HCT116 (cell line): ENCODE results near the gene CYBA. TPM values are rescaled to one million over a fixed set of nuclear protein-coding genes. Genes with fewer than 3 reads are reported as not detected.

ENCODE experiments used
- ATAC-seq: fragments of 200-7000 bp; cut with Tn5 transposase; 2 replicates; pipeline ENCODE4 v1.9.1; 2020; ENCODE audit warnings: mild to moderate bottlenecking, moderate library complexity
- BruUV-seq: library from RNA; stranded (reverse); fragments of 400-500 nt; replicated peaks from 2 replicates; lab custom pipeline; 2021; lab: Mats Ljungman, UMichigan
- CTCF ChIA-PET: fragments of 300-600 bp; sonication (Branson Sonifier 250); formaldehyde crosslinking; loops from one replicate; lab custom pipeline; 2021; ENCODE audit warnings: antibody characterized with exemption; lab: Charles Lee
- POLR2A ChIA-PET: fragments of 300-600, 350-600 bp; sonication (Branson Sonifier 250); formaldehyde crosslinking; loops from one replicate; lab custom pipeline; 2021; ENCODE audit warnings: antibody characterized with exemption; lab: Charles Lee
- RAD21 ChIA-PET, 2 experiments: fragments of 300-600 bp; sonication (Branson Sonifier 250); formaldehyde crosslinking; loops; one replicate each; lab custom pipeline; 2023; ENCODE audit warnings: low total read pairs in 2 of 2; ENCODE audit not compliant: uncharacterized antibody in 2 of 2, unreplicated experiment in 2 of 2, low non-redundant PET in 1 of 2; lab: Charles Lee
- DNase-seq: peaks from one replicate; pipeline ENCODE4 v3.0.0-alpha.2; 2010; ENCODE audit warnings: low read depth, low spot score
- H2AFZ ChIP-seq: fragments of 200-600 bp; shearing (Covaris generic), sonication (generic); 2 replicates; pipeline ENCODE4 v1.6.1; 2017; ENCODE audit warnings: low read depth, mixed run types, mixed read lengths, antibody characterized with exemption, low read length; ENCODE audit not compliant: poor library complexity, severe bottlenecking
- H3K27ac ChIP-seq: 2 replicates; pipeline ENCODE4 v1.5.1; 2012; ENCODE audit warnings: low read depth, low read length
- H3K27me3 ChIP-seq: fragments of 200-600 bp; sonication (generic); 2 replicates; pipeline ENCODE4 v1.6.1; 2016; ENCODE audit warnings: mixed run types, low read length, mixed read lengths; ENCODE audit not compliant: insufficient read depth
- H3K36me3 ChIP-seq, 2 experiments: fragments of 200-500 bp in 1 of 2; fragments of 200-600 bp in 1 of 2; sonication (Bioruptor generic) in 1 of 2; sonication (generic) in 1 of 2; 2 replicates each; pipeline versions ENCODE4 v1.5.1 to v1.6.1; 2014 to 2016; ENCODE audit warnings: low read length in 2 of 2, inconsistent platforms in 1 of 2, mixed read lengths in 1 of 2, mixed run types in 1 of 2; ENCODE audit not compliant: insufficient read depth in 2 of 2, control insufficient read depth in 1 of 2
- H3K4me1 ChIP-seq, 2 experiments: fragments of 200-600 bp in 1 of 2; sonication (generic) in 1 of 2; 2 replicates each; pipeline versions ENCODE4 v1.5.1 to v1.6.1; 2012 to 2017; ENCODE audit warnings: low read length in 2 of 2, inconsistent platforms in 1 of 2, mild to moderate bottlenecking in 1 of 2, mixed read lengths in 1 of 2, mixed run types in 1 of 2, moderate library complexity in 1 of 2; ENCODE audit not compliant: insufficient read depth in 2 of 2, control insufficient read depth in 1 of 2
- H3K4me2 ChIP-seq: fragments of 200-600 bp; sonication (generic); 2 replicates; pipeline ENCODE4 v1.6.1; 2017; ENCODE audit warnings: mixed run types, low read length, mixed read lengths
- H3K4me3 ChIP-seq, 2 experiments: fragments of 200-600 bp in 1 of 2; sonication (generic) in 1 of 2; replicated peaks in 1 of 2; 2 replicates each; pipeline ENCODE4 v1.5.1; 2011 to 2016; ENCODE audit warnings: low read length in 2 of 2, control low read depth in 1 of 2, low read depth in 1 of 2, mild to moderate bottlenecking in 1 of 2, mixed read lengths in 1 of 2, mixed run types in 1 of 2
- H3K79me2 ChIP-seq: fragments of 200-600 bp; sonication (generic); 2 replicates; pipeline ENCODE4 v1.6.1; 2017; ENCODE audit warnings: mild to moderate bottlenecking, mixed run types, low read length, moderate library complexity, mixed read lengths; ENCODE audit not compliant: insufficient read depth
- H3K9ac ChIP-seq: fragments of 200-600 bp; sonication (generic); 2 replicates; pipeline ENCODE4 v1.6.1; 2016; ENCODE audit warnings: low read length, mixed read lengths
- H3K9me2 ChIP-seq: fragments of 200-600 bp; sonication (generic), shearing (Covaris generic); 2 replicates; pipeline ENCODE4 v1.6.1; 2017; ENCODE audit warnings: mixed run types, mild to moderate bottlenecking, moderate library complexity; ENCODE audit not compliant: insufficient read depth
- H3K9me3 ChIP-seq, 2 experiments: fragments of 200-500 bp in 1 of 2; fragments of 200-600 bp in 1 of 2; sonication (Bioruptor generic) in 1 of 2; sonication (generic) in 1 of 2; 2 replicates each; pipeline ENCODE4 v1.6.1; 2014 to 2017; ENCODE audit warnings: low read length in 2 of 2, mixed read lengths in 2 of 2, inconsistent platforms in 1 of 2, low read depth in 1 of 2, mild to moderate bottlenecking in 1 of 2, mixed run types in 1 of 2, moderate library complexity in 1 of 2; ENCODE audit not compliant: control insufficient read depth in 1 of 2, insufficient read depth in 1 of 2
- H4K20me1 ChIP-seq: fragments of 200-600 bp; sonication (generic), shearing (Covaris generic); 2 replicates; pipeline ENCODE4 v1.6.1; 2017; ENCODE audit warnings: mixed run types, mild to moderate bottlenecking, moderate library complexity; ENCODE audit not compliant: insufficient read depth
- ATF3 ChIP-seq: IDR thresholded peaks from 2 replicates; pipeline ENCODE4 v1.6.1; 2012
- CEBPB ChIP-seq: IDR thresholded peaks from 2 replicates; pipeline ENCODE4 v1.6.1; 2012; ENCODE audit warnings: low read depth
- CTCF ChIP-seq, 3 experiments: fragments of 200-600 bp in 1 of 3; sonication (generic) in 1 of 3; IDR thresholded peaks in 2 of 3; conservative IDR thresholded peaks in 1 of 3; 2 replicates each; pipeline ENCODE4 v1.5.1; 2012 to 2017; ENCODE audit warnings: low read depth in 2 of 3, low read length in 2 of 3, antibody characterized with exemption in 1 of 3, borderline replicate concordance in 1 of 3, control low read depth in 1 of 3, mild to moderate bottlenecking in 1 of 3, mixed read lengths in 1 of 3, mixed run types in 1 of 3, moderate library complexity in 1 of 3; ENCODE audit not compliant: insufficient read depth in 1 of 3
- EGR1 ChIP-seq: IDR thresholded peaks from 2 replicates; pipeline ENCODE4 v1.6.1; 2012; ENCODE audit warnings: low read depth
- ELF1 ChIP-seq: IDR thresholded peaks from 2 replicates; pipeline ENCODE4 v1.6.1; 2012; ENCODE audit warnings: low read depth, borderline replicate concordance
- EZH2 ChIP-seq: fragments of 200-600 bp; sonication (generic); IDR thresholded peaks from 2 replicates; pipeline ENCODE4 v1.6.1; 2017; ENCODE audit warnings: antibody characterized with exemption, mixed run types
- FOSL1 ChIP-seq: IDR thresholded peaks from 2 replicates; pipeline ENCODE4 v1.6.1; 2012; ENCODE audit warnings: low read depth
- JUND ChIP-seq: IDR thresholded peaks from 2 replicates; pipeline ENCODE4 v1.6.1; 2012
- MAX ChIP-seq: IDR thresholded peaks from 2 replicates; pipeline ENCODE4 v1.6.1; 2012
- POLR2A ChIP-seq: IDR thresholded peaks from 2 replicates; pipeline ENCODE4 v1.7.0; 2011; ENCODE audit warnings: borderline replicate concordance; ENCODE audit not compliant: insufficient read depth, insufficient read length; ENCODE audit errors: extremely low read depth
- RAD21 ChIP-seq: IDR thresholded peaks from 2 replicates; pipeline ENCODE4 v1.6.1; 2012; ENCODE audit warnings: low read depth, mild to moderate bottlenecking
- SIN3A ChIP-seq: IDR thresholded peaks from 2 replicates; pipeline ENCODE4 v1.6.1; 2012; ENCODE audit warnings: low read depth
- SP1 ChIP-seq: IDR thresholded peaks from 2 replicates; pipeline ENCODE4 v1.6.1; 2012; ENCODE audit warnings: low read depth
- SRF ChIP-seq: IDR thresholded peaks from 2 replicates; pipeline ENCODE4 v1.6.1; 2012; ENCODE audit warnings: low read depth
- TCF7L2 ChIP-seq: IDR thresholded peaks from 2 replicates; pipeline ENCODE4 v1.7.0; 2011; ENCODE audit warnings: borderline replicate concordance, inconsistent platforms; ENCODE audit not compliant: insufficient read depth, insufficient read length; ENCODE audit errors: extremely low read depth
- YY1 ChIP-seq: IDR thresholded peaks from 2 replicates; pipeline ENCODE4 v1.6.1; 2011; ENCODE audit warnings: low read length, low read depth, moderate library complexity, mild to moderate bottlenecking; ENCODE audit not compliant: insufficient replicate concordance; ENCODE audit errors: extremely low read depth
- ZNF274 ChIP-seq: fragments of 200-500 bp; sonication (Bioruptor generic); IDR thresholded peaks from 2 replicates; pipeline ENCODE4 v1.6.1; 2014; ENCODE audit warnings: mild to moderate bottlenecking, low read depth, low read length, inconsistent platforms
- intact Hi-C: fragments of 100-400 bp; cut with micrococcal nuclease; formaldehyde crosslinking; loops from 2 replicates; pipeline ENCODE4 v1.10.0; 2022
- total RNA-seq: library from RNA; stranded (reverse); gene quantifications from one replicate; pipeline ENCODE4 v1.2.1, GENCODE V29; 2021; ENCODE audit not compliant: unreplicated experiment

Gene CYBA
- total RNA-seq, 1 experiment from 2014 or later, result 321 TPM

GRCh38 chr16:88645941-88646340 lies 4.9 kb downstream of the CYBA start:
- POLR2A ChIA-PET, result no interaction called here
- H3K4me1 ChIP-seq, result peaks cover 3 to 22% of the 10 kb centered on the region in 2 experiments; a peak in 3 of 4 replicates
- H3K27ac ChIP-seq, result 0 out of 2 replicates have a peak overlapping the region, but pooled peaks have one; percentile 7
- TF ChIP-seq EZH2, result no peak
- TF ChIP-seq MAX, result no peak
- no peak for TF ChIP-seq ATF3
- no peak for TF ChIP-seq SIN3A
- TF ChIP-seq TCF7L2, result no peak
- no peak for TF ChIP-seq SP1
- TF ChIP-seq CTCF (IDR thresholded peaks at IDR 0.05 in 2 of 3, conservative IDR thresholded peaks at IDR 0.05 in 1 of 3; ENCODE audit: borderline replicate concordance in 1 of 3, insufficient read depth in 1 of 3, low read depth in 2 of 3, low read length in 2 of 3), result no peak
- no peak for TF ChIP-seq FOSL1
- TF ChIP-seq POLR2A, result no peak
- no peak for TF ChIP-seq RAD21
- no peak for TF ChIP-seq ZNF274
- no peak for TF ChIP-seq CEBPB
- TF ChIP-seq YY1, result no peak
- TF ChIP-seq JUND, result no peak
- TF ChIP-seq SRF, result no peak
- TF ChIP-seq ELF1, result no peak
- no peak for TF ChIP-seq EGR1
- DNase-seq, result no peak
- CTCF ChIA-PET, result no interaction called here
- RAD21 ChIA-PET, result no interaction called here
- H3K79me2 ChIP-seq, result peaks cover 36% of the 10 kb centered on the region
- H3K9ac ChIP-seq, result no peak overlapping the region
- H2AFZ ChIP-seq, result no peak overlapping the region
- intact Hi-C loops, result no loop called here
- H3K4me2 ChIP-seq, result no peak overlapping the region
- no peaks in the 10 kb centered on the region for H3K9me3 ChIP-seq
- H3K36me3 ChIP-seq, result peaks cover 6 to 10% of the 10 kb centered on the region in 2 experiments; a peak in 2 of 4 replicates
- no peaks in the 10 kb centered on the region for H3K27me3 ChIP-seq
- no TSS peak for BruUV-seq
- no peak overlapping the region for H3K4me3 ChIP-seq
- no peak for ATAC-seq
- H3K9me2 ChIP-seq, result no peaks in the 10 kb centered on the region
- H4K20me1 ChIP-seq, result no peaks in the 10 kb centered on the region
